Naive thymus-derived CD8-positive, alpha-beta T cell (primary cell): Measurements from ENCODE around the gene BBS12. TPM values are rescaled to one million over a fixed set of nuclear protein-coding genes. Genes with fewer than 3 reads are reported as not detected.
A peak's percentile ranks its signal among the peaks of the same experiment; 100 is the strongest.

Experiments
- ATAC-seq, 2 donors: fragments of 150-1000 bp; cut with Tn5 transposase in 1 of 2; sonication (Bioruptor Pico), chemical (Tn5 transposase) in 1 of 2; 1 replicate in 1 of 2; 2 replicates in 1 of 2; pipeline ENCODE4 v1.10.0; 2021; ENCODE audit warnings: mild to moderate bottlenecking in 2 of 2, moderate library complexity in 2 of 2
- POLR2A ChIA-PET: fragments of 350-600 bp; sonication (Branson Sonifier 250); formaldehyde crosslinking; loops from one replicate; lab custom pipeline; 2021; ENCODE audit warnings: antibody characterized with exemption; lab: Charles Lee
- DNase-seq, 10 donors: peaks; one replicate each; pipeline versions ENCODE4 v3.0.0 to v3.0.0-alpha.2; 2020 to 2022
- H3K27ac Mint-ChIP-seq, 10 donors: one replicate each; pipeline ENCODE4 v1.8.0; 2020 to 2022; ENCODE audit warnings: mild to moderate bottlenecking in 10 of 10, mixed read lengths in 10 of 10, moderate library complexity in 4 of 10, inconsistent platforms in 1 of 10
- H3K27me3 Mint-ChIP-seq, 5 donors: one replicate each; pipeline ENCODE4 v1.8.0; 2021 to 2022; ENCODE audit warnings: mixed read lengths in 5 of 5
- H3K36me3 Mint-ChIP-seq, 3 donors: one replicate each; pipeline ENCODE4 v1.8.0; 2020 to 2022; ENCODE audit warnings: mixed read lengths in 3 of 3, mild to moderate bottlenecking in 2 of 3, inconsistent platforms in 1 of 3
- H3K4me1 Mint-ChIP-seq, 4 donors: one replicate each; pipeline ENCODE4 v1.8.0; 2021 to 2022; ENCODE audit warnings: mixed read lengths in 4 of 4
- H3K4me3 Mint-ChIP-seq, 10 donors: one replicate each; pipeline ENCODE4 v1.8.0; 2020 to 2022; ENCODE audit warnings: mild to moderate bottlenecking in 10 of 10, mixed read lengths in 10 of 10, moderate library complexity in 6 of 10, inconsistent platforms in 1 of 10
- H3K9me3 Mint-ChIP-seq, 9 donors: one replicate each; pipeline ENCODE4 v1.8.0; 2020 to 2022; ENCODE audit warnings: mixed read lengths in 9 of 9, mild to moderate bottlenecking in 3 of 9, inconsistent platforms in 1 of 9, moderate library complexity in 1 of 9
- polyA plus RNA-seq, 3 donors: library from polyadenylated mRNA; unstranded; fragments of 300-500 nt; fragmentation: Illumina TruSeq; gene quantifications; one replicate each; pipeline ENCODE4 v1.2.3, GENCODE V29; 2021
- total RNA-seq, 8 experiments: library from RNA in 2 of 8; stranded (reverse) in 2 of 8; gene quantifications; one replicate each; pipeline ENCODE4 v1.2.3 and lab custom pipeline; 2021 to 2026

Gene BBS12
- total and polyA plus RNA-seq, 5 experiments from 2014 or later = 0.46 to 2.4 (median 1.5) TPM

GRCh38 chr4:122722256-122722655, 10.2 kb upstream of the BBS12 start:
- Mint-ChIP-seq H3K27ac (no peak overlapping the region), H3K4me1 (peaks cover 0 to 3% (median 0%) of the 10 kb centered on the region in 4 donors), H3K9me3 (no peaks in the 10 kb centered on the region), H3K36me3 (no peaks in the 10 kb centered on the region), H3K4me3 (no peak overlapping the region), H3K27me3 (peaks cover 7 to 41% (median 8%) of the 10 kb centered on the region in 5 donors)
- POLR2A ChIA-PET = no interaction called here
- DNase-seq = no peak
- no peak for ATAC-seq

DNA sequence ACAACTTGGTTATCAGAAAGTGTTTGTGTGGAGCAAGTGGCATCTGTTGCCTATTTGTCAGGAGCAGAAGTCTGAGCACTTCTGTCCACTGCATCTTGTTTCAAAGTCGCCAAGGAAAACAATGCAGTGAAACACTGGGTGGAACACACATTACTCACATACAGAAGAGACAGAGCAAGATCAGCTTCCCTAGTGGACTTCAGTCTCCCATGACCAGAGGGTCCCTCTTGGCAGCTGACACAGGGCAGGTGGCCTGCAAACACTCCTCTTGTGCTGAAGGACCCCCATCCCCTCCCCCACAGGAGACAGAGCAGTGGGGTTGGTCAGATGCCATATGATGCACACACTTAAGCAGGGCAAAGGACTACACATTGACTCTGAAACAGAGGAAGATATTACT, 3.6 kb upstream of the BBS12 start:
- Mint-ChIP-seq H3K9me3 (no peaks in the 10 kb centered on the region), H3K36me3 (no peaks in the 10 kb centered on the region), H3K27me3 (peaks cover 0 to 18% (median 0%) of the 10 kb centered on the region in 5 donors), H3K4me3 (no peak overlapping the region), H3K27ac (no peak overlapping the region), H3K4me1 (peaks cover 10 to 23% (median 16%) of the 10 kb centered on the region in 4 donors)
- ATAC-seq (no peak), DNase-seq (no peak)
- POLR2A ChIA-PET = no interaction called here

DNA sequence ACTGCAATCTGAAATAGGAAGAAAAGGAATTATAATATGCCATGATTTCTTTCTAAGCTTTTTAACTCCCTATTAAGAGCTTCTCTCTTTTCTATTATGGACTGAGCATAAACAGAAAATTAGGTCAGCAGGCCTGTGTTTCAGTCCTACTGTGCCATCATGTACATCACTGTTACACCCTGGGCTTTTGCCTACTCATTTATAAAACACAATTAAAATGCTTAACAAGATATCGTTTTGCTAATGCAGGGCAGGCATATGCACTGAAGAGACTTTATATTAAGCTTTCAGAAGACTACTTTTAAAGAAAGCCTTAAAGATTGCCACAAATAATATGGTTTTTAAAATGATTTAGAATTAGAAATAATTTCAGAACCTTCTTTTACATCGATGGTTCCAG, 828 bp upstream of the BBS12 start:
- H3K27me3 Mint-ChIP-seq = no peaks in the 10 kb centered on the region
- H3K9me3 Mint-ChIP-seq = no peaks in the 10 kb centered on the region
- DNase-seq (no peak), ATAC-seq (no peak)
- peaks cover 8 to 24% (median 22%) of the 10 kb centered on the region in 4 donors for H3K4me1 Mint-ChIP-seq
- peak overlapping the region in 8 of 10 donors; percentile 94 to 100 (median 98) for H3K4me3 Mint-ChIP-seq
- H3K36me3 Mint-ChIP-seq = peaks cover 0 to 4% (median 3%) of the 10 kb centered on the region in 3 donors
- POLR2A ChIA-PET = interaction anchor here (1.4 kb wide), 1 partner anchor 190 kb away, joined by 6 read pairs; the partner anchor contains the start of gene NUDT6
- H3K27ac Mint-ChIP-seq = peak overlapping the region in 9 of 10 donors; percentile 13 to 99 (median 99)

GRCh38 chr4:122733787-122734120, 1.2 kb downstream of the BBS12 start:
- peaks cover 9 to 16% (median 9%) of the 10 kb centered on the region in 3 donors for H3K36me3 Mint-ChIP-seq
- peaks cover 8 to 24% (median 22%) of the 10 kb centered on the region in 4 donors for H3K4me1 Mint-ChIP-seq
- H3K27ac Mint-ChIP-seq = peak overlapping the region in 8 of 10 donors; percentile 90 to 99 (median 99)
- no peak for DNase-seq
- H3K4me3 Mint-ChIP-seq = peak overlapping the region in 9 of 10 donors; percentile 94 to 100 (median 99)
- peaks cover 0 to 12% (median 0%) of the 10 kb centered on the region in 9 donors for H3K9me3 Mint-ChIP-seq
- no peaks in the 10 kb centered on the region for H3K27me3 Mint-ChIP-seq
- POLR2A ChIA-PET = no interaction called here
- ATAC-seq = no peak

DNA sequence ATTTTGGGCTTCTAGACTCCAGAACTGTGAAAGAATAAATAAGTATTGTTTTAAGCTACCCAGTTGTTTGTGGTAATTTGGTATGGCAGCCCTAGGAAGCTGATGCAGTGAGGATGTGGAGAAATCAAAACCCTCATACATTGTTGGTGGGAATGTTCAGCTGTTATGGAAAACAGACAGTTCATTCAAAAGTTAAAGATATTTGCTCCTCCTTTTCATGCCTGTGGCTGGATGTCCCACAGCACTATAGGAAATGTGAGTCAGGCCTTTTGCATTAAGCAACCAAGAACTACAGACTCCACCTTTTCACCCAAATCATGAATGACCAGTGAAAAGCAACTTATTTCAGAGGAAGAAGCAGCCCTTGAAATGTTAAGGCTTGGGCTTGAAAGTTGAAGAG, 6.7 kb downstream of the BBS12 start:
- no peak for DNase-seq
- Mint-ChIP-seq H3K36me3 (peaks cover 18 to 55% (median 31%) of the 10 kb centered on the region in 3 donors), H3K27ac (no peak overlapping the region), H3K4me1 (peaks cover 0 to 8% (median 1%) of the 10 kb centered on the region in 4 donors), H3K27me3 (no peaks in the 10 kb centered on the region), H3K4me3 (no peak overlapping the region), H3K9me3 (peaks cover 0 to 49% (median 6%) of the 10 kb centered on the region in 9 donors)
- POLR2A ChIA-PET = no interaction called here
- no peak for ATAC-seq

DNA sequence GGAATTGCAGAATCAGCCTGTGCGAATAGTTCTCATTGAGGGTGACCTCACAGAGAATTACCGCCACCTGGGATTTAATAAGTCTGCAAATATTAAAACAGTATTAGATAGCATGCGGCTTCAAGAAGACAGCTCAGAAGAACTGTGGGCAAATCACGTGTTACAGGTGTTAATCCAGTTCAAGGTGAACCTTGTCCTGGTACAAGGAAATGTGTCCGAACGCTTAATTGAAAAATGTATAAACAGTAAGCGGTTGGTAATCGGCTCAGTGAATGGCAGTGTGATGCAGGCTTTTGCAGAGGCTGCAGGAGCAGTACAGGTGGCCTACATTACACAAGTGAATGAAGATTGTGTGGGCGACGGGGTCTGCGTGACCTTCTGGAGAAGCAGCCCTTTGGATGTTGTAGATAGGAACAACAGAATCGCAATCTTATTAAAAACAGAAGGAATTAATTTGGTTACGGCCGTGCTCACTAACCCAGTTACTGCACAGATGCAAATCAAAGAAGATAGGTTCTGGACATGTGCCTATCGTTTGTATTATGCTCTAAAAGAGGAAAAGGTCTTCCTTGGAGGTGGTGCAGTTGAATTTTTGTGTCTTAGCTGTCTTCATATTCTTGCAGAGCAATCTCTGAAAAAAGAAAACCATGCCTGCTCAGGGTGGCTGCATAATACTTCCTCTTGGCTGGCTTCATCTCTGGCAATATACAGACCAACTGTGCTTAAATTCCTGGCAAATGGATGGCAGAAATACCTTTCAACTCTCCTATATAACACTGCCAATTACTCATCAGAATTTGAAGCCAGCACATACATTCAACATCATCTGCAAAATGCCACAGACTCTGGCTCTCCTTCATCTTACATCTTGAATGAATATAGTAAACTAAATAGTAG, 10.7 kb downstream of the BBS12 start:
- Mint-ChIP-seq H3K27me3 (no peaks in the 10 kb centered on the region), H3K4me1 (no peaks in the 10 kb centered on the region), H3K27ac (no peak overlapping the region), H3K4me3 (no peak overlapping the region), H3K36me3 (peaks cover 9 to 48% (median 26%) of the 10 kb centered on the region in 3 donors), H3K9me3 (peaks cover 0 to 56% (median 10%) of the 10 kb centered on the region in 9 donors)
- no peak for DNase-seq
- ATAC-seq = no peak
- POLR2A ChIA-PET = no interaction called here

GRCh38 chr4:122744229-122744628, 11.7 kb downstream of the BBS12 start:
- ATAC-seq = no peak
- no peak overlapping the region for H3K4me3 Mint-ChIP-seq
- peaks cover 9 to 39% (median 26%) of the 10 kb centered on the region in 3 donors for H3K36me3 Mint-ChIP-seq
- H3K27me3 Mint-ChIP-seq = peaks cover 0 to 1% (median 0%) of the 10 kb centered on the region in 5 donors
- no peak for DNase-seq
- POLR2A ChIA-PET = no interaction called here
- H3K27ac Mint-ChIP-seq = no peak overlapping the region
- H3K4me1 Mint-ChIP-seq = no peaks in the 10 kb centered on the region
- peaks cover 0 to 49% (median 10%) of the 10 kb centered on the region in 9 donors for H3K9me3 Mint-ChIP-seq

DNA sequence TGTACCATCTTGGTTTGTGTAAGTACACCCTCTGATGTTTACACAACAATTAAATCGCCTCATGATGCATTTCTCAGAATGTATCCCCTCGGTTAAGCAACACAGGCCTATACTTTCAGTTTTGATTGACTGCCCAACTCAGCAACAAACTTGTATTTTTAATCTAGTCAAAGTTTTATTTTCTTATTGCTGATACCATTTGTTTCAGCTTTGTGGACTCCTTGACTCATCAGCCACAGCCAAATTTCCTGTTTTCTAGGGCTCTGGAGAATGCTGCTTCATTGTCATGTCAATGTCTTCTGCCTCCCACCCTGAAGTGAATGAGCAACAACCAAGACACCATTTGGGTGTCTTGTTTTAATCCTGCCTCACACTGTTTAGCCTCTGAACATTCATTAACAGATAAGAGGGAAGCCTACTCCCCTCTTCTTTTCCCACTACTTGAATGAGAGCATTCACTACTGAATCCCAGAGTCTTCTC, 14.0 kb downstream of the BBS12 start:
- H3K9me3 Mint-ChIP-seq = peaks cover 0 to 38% (median 7%) of the 10 kb centered on the region in 9 donors
- H3K27ac Mint-ChIP-seq = no peak overlapping the region
- DNase-seq (no peak), ATAC-seq (no peak)
- peaks cover 9 to 28% (median 27%) of the 10 kb centered on the region in 3 donors for H3K36me3 Mint-ChIP-seq
- peaks cover 9 to 19% (median 14%) of the 10 kb centered on the region in 5 donors for H3K27me3 Mint-ChIP-seq
- POLR2A ChIA-PET = no interaction called here
- H3K4me3 Mint-ChIP-seq = no peak overlapping the region
- H3K4me1 Mint-ChIP-seq = no peaks in the 10 kb centered on the region

GRCh38 chr4:122747068-122747467, 14.6 kb downstream of the BBS12 start:
- POLR2A ChIA-PET = no interaction called here
- H3K4me3 Mint-ChIP-seq = no peak overlapping the region
- H3K4me1 Mint-ChIP-seq = no peaks in the 10 kb centered on the region
- no peak for DNase-seq
- H3K27me3 Mint-ChIP-seq = peaks cover 9 to 24% (median 15%) of the 10 kb centered on the region in 5 donors
- no peak overlapping the region for H3K27ac Mint-ChIP-seq
- no peak for ATAC-seq
- H3K36me3 Mint-ChIP-seq = peaks cover 8 to 24% (median 21%) of the 10 kb centered on the region in 3 donors
- peaks cover 0 to 32% (median 6%) of the 10 kb centered on the region in 9 donors for H3K9me3 Mint-ChIP-seq

GRCh38 chr4:122747883-122748282, 15.4 kb downstream of the BBS12 start:
- DNase-seq = no peak
- H3K4me1 Mint-ChIP-seq = no peaks in the 10 kb centered on the region
- POLR2A ChIA-PET = no interaction called here
- no peak for ATAC-seq
- H3K27me3 Mint-ChIP-seq = peaks cover 11 to 29% (median 18%) of the 10 kb centered on the region in 5 donors
- H3K4me3 Mint-ChIP-seq = no peak overlapping the region
- H3K27ac Mint-ChIP-seq = no peak overlapping the region
- H3K36me3 Mint-ChIP-seq = peaks cover under 1 to 15% (median 13%) of the 10 kb centered on the region in 3 donors
- H3K9me3 Mint-ChIP-seq = peaks cover 0 to 25% (median 6%) of the 10 kb centered on the region in 9 donors

DNA sequence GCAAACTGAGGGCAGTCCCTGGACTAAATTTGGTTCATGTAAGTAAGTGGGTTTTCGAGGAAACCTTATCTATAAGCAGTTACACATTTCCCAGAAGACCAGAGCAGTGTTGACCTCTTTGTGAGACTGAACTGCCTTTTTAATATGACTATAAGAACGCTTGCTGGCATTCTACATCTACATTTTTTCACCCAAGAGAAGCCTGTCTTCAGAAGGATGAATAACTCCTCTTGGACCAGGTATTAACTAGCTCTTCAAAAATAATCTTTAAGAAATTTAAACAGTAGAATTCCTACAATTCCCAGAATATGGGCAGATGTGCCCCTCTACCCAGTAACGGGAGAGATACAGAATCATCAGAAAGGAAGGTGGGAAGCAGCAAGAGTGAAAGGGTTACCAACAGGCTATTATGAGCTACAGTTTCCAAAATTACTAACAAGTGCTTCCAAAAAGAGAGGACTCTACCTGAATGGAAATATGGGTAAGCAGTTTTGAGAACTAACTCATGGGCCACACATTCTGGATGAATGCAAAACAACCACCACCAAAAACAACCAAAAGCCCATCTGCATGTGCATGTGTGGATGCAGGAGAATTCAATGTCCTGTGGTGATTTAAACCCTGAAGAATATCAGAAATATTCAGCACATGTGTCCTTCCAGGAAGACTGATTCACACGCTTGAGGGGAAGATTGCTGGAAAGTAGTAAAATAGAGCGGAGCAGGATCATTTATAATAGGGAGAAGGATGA, 17.4 kb downstream of the BBS12 start:
- H3K27ac Mint-ChIP-seq = peak overlapping the region in 1 of 10 donors; percentile 49
- no peak overlapping the region for H3K4me3 Mint-ChIP-seq
- POLR2A ChIA-PET = no interaction called here
- ATAC-seq (no peak), DNase-seq (no peak)
- peaks cover 0 to 3% (median 1%) of the 10 kb centered on the region in 3 donors for H3K36me3 Mint-ChIP-seq
- H3K4me1 Mint-ChIP-seq = no peaks in the 10 kb centered on the region
- H3K9me3 Mint-ChIP-seq = peaks cover 0 to 9% (median 2%) of the 10 kb centered on the region in 9 donors
- H3K27me3 Mint-ChIP-seq = peaks cover 14 to 30% (median 21%) of the 10 kb centered on the region in 5 donors

DNA sequence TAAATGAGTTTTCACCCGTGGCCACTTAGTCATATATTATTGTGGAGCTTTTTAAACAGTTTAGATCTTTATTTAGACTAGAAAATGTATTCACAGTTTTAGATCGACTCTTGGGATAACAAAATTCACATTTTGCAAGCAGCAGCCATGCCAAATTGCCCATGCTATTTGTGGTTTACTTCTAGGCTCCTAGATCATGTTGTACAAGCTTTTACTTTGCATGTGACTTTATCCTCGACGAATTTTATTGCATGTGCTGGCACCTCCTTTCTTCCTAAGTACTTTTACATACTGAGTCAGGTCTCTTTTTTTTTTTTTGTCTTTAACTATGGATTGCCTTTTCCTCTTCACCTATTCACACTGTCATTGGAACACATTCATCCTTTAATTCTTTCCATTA, 23.2 kb downstream of the BBS12 start:
- ATAC-seq (no peak), DNase-seq (no peak)
- H3K4me1 Mint-ChIP-seq = peaks cover 0 to 7% (median 0%) of the 10 kb centered on the region in 4 donors
- H3K27me3 Mint-ChIP-seq = peaks cover 10 to 32% (median 20%) of the 10 kb centered on the region in 5 donors
- peaks cover 0 to 2% (median 0%) of the 10 kb centered on the region in 9 donors for H3K9me3 Mint-ChIP-seq
- POLR2A ChIA-PET = no interaction called here
- peaks cover 0 to 1% (median 0%) of the 10 kb centered on the region in 3 donors for H3K36me3 Mint-ChIP-seq
- H3K4me3 Mint-ChIP-seq = no peak overlapping the region
- no peak overlapping the region for H3K27ac Mint-ChIP-seq
